ENCODE measurements around the gene HP1BP3. TPM values are rescaled to one million over a fixed set of nuclear protein-coding genes. Genes with fewer than 3 reads are reported as not detected.

The HP1BP3 gene
- total RNA-seq, 1 experiment from 2014 or later, result 283 TPM

DNA sequence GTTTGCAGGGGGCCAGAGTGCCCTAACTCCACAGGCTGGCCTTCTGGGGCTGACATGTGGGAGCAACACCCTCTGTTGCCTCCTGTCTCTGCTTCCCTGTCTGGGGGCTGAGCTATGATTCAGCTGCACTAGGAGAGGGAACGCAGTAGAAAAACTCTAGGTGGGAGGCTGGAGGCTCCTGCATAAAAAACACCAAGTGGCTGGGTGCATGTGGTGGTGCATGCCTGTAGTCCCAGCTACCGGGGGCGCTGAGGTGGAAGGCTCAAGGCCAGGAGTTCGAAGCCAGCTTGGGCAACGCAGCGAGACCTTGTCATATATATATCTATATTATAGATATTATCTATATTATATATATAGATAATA, 74.9 kb downstream of the HP1BP3 start:
- no peak for DNase-seq (ENCODE audit: low read depth)

DNA sequence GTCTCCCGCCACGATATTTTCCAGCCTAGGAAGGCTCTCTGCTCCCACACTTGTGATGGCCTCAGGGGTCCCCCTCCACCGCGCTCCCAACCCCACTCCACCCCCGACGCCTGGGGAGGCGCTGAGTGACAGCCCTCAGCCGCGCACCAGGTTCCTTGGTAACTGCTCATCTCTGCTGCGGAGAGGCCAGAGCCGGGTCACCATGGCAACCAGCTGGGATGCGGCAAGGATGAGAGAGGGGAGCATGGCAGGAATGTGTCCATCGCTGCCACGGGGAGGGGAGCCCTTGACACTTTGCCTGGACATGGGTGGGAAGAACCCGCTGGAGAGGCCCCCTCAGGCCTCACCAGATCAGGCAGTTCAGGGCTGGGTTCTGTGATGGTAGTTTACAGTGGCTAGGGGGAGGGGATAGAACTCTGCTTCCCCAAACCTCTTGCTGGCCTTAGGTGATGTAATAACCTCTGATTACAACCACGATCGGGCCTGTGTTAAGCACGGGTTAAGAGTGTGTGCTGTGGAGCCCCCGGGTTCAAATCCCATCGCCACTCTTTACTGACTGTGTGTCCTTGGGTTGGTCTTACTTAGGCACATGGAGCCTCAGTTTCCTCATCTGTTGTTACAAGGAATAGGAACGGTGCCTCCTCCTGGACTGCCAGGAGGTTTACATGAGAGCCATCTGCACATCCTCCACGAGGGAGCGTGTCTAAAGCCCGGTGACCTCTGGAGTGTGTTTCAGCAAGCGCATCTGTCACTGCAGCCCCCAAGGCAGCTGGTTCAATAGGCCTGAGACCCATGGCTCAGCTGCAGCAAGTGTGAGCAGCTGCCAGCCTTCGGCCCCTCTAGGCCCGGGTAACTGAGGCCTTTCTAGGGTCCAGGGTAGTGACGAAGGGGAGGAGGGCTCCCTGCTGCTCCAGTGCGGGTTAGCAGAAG, 75.6 kb downstream of the HP1BP3 start:
- no peak for DNase-seq (ENCODE audit: low read depth)

DNA sequence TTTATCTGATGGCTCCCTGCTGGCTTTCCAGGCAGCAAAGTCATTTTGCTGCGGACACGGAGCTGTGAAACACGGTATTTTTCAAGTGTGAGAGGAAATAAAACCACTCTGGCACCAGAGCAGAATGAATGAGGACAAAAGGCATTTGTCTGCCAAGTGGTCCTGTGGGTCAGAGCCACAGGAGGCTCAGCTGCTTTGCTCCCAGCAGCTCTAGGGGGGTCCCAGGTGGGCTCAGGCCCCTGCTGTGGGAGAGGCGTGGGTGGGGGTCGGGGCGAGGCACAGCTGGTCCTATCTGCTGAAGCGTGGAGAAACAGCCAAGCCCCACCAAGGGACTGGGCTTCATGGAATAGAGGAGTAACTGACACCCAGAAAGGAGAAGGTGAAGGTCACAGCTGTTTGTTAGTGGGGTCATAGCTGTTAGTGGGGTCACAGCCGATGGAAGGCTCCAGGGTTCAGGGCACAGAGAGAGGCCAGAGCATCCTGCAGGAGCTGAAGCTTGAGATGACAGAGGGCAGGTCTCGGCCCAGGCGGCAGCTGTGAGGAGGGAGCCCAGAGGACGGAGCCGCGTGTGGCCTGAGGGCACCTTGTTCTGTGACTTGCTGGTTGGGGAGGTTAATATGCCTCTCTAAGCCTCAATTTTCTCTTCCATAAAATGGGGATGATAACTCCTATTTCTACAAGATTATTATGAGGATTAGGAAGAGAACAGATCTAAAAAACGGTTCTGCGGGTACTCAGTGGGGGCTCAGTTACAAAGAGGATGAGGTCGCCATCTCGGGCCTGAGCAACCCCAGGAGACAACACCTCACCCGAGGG, 76.4 kb downstream of the HP1BP3 start:
- DNase-seq (ENCODE audit: low read depth), result no peak

DNA sequence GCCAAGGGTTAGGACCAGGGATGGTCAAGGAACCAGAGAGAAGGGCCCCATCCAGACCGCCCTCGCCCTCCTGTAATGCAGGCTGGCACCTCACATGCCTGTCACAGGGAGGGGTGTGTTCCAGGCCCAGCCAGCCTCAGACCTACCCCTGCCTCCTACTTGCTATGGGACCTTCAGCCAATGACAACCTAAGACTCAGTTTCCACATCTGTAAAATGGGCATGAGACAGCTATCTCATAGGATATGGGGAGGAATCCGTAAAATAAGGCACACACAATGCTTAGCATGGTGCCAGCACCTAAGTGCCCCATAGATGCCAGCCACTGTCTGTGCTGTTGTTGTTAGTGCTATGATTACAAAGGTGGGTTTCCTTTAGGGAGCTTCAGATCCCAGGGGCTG, 77.2 kb downstream of the HP1BP3 start:
- DNase-seq (ENCODE audit: low read depth), result no peak

DNA sequence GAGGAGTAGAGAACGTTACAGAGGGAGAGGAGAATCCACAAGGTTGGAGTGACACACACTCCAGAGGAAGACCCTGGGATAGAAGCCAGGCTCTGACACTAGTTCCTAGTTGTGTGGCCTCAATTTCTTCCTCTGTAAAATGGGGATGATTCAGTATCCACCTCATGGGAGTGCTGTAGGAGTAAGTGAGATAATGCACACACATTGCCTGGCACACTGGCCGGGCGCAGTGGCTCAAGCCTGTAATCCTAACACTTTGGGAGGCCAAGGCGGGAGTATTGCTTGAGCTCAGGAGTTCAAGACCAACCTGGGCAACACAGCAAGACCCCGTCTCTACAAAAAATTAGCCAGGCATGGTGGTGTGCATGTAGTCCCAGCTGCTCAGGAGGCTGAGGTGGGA, 78.2 kb downstream of the HP1BP3 start:
- DNase-seq (ENCODE audit: low read depth), result no peak

DNA sequence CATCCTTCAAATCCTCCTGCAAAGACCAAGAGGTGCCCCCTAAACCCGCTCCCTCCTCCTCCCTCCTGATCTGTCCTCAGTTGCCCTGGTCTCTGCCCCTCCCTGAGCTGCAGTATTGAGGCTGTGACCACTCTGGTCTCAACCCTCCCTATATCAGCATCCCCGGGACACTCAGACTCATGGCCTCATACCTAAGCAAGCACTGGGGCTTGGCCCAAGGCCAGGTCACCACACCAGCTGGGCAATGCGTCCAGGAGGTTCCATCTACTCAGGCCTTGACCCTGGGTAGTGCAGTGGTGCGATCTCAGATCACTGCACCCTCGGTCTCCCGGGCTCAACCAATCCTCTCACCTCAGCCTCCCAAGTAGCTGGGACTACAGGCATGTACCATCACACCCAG, 79.0 kb downstream of the HP1BP3 start:
- no peak for DNase-seq (ENCODE audit: low read depth)

DNA sequence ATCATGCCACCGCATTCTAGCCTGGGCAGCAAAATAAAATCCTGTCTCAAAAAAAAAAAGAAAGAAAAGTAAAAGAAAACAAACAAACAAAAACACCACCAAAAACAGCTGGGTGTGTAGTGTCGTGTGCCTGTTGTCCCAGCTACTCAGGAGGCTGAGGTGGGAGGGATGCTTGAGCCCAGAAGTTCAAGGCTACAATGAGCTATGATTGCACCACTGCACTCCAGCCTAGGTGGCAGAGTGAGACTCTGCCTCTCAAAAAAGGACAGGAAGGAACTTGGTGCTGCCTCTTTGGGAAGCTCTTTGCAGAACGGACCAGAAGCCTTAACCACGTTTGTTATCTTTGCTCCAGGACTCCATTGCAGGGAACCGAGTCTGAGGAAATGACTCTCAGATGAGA, 80.3 kb downstream of the HP1BP3 start:
- no peak for DNase-seq (ENCODE audit: low read depth)

DNA sequence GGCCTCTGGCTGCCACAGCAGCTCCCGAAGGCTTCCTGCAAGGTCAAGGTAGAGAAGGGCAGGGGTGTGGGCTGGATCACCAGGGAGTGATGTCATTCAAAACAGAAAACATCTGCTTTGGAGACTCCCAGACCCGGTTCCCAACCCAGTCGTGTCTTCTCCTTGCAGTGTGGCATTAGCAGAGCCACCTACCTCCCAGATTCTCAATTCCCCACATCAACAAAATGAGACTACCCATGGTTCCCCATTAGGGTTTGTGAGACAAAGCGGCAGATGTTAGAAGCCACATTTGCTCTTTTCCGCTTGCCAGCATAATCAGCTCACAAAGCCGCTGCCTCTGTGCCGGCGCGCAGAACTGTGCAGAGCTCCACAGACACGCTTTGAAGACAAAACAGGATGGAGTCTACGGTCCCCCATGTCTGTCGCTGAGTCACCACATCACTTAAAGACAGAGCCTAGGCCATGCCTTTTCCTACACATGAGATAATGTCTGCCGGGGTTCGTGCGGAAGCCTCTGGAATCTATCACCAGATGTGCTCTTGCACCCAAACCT, 81.8 kb downstream of the HP1BP3 start:
- no peak for DNase-seq (ENCODE audit: low read depth)

DNA sequence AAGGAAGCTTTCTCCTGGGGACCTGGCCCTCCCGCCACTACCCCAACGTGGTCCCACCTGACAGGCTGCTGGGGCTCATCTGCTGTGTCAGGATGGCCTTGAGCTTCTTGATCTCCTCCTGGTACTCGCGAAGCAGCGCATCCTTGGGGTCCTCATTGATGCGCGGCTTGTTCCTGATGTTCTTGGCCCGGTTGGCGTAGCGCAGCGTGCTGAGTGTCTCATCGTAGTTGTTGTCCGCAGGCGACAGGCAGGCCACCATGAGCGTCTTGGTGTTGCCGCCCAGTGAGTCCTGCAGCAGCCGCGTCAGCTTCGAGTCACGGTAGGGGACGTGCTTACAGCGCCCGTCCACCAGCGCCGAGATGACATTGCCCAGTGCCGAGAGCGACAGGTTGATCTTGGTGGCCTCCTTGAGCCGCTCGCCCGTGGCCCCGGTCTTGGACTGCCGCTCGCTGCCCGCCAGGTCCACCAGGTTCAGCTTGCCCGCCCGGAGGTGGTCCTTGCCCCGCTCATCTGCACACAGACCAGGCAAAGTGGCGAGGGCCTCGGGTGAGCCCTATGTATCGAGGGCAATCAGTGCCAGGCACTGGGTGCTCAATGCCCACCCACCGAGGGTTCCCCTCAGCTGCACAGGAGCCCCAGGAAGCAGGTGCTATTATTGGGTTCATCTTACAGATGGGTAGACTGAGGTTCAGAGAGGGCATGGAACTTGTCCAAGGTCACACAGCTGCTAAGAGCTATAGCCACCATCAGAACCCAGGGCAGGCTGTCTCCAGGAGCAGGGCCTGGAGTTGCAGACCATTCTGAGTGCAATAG, 82.5 kb downstream of the HP1BP3 start:
- no peak for DNase-seq (ENCODE audit: low read depth)

DNA sequence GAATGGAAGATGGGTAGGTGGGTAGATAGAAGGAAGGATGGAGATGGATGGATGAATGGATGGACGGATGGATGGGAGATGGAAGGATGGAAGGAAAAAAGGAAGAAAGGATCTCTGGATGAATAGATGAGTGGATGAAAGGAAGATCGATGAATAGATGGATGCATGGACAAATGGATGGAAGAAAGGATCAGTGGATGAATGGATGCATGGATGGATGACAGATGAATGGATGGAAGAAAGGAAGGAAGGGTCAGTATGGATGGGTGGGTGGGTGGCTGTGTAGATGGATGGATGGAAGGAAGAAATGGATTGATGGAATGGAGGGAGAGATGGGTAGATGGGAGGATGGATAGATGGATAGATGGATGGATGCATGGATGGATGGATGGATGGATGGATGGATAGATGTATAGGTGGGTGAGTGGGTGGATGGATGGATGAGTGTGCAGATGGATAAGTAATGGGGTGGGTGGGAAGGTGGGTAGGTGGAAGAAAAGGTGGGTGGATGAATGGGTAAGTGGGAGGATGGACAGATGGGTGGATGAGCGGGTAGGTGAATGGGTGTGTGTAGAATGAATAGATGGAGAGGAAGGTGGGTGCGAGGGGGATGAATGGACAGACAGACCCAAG, 83.9 kb downstream of the HP1BP3 start:
- no peak for DNase-seq (ENCODE audit: low read depth)

DNA sequence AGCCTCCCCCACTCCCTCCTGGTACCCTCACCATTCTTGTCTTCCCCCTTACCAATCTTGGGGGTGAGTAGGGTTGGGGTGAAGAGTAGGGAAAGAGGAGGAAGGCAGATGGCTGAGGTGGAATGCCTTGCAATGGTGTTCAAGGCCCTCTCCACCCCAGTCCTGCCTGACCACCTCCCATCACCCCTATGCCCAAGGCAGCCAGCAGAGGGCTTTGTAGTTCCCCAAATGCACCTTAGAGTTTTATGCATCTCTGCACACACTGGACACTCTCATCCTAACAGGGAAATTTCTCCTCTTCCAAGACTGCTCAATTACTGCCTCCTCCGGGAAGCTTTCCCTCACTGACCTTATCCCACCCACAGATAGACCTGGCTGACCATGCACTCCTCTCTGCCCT, 84.7 kb downstream of the HP1BP3 start:
- peak; percentile 17 for DNase-seq (ENCODE audit: low read depth)

DNA sequence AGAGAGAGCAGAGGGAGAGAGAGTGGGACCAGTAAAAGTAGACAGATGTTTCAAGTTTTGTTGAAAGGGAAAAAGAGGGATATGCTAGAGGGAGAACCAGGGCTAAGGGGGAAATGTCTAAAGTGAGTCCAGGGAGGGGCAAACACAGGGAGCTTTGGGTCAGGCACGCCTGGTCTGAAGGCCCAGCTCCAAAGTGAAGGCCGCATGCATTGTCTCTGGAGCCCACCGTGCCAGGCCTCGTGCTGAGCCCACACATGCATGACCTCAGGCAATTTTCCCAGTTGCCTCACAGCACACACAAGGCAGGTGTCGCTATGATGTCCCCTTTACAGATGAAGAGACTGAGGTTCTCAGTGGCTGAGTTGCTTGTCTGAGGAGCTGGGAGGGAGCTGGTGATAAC, 85.3 kb downstream of the HP1BP3 start:
- no peak for DNase-seq (ENCODE audit: low read depth)

DNA sequence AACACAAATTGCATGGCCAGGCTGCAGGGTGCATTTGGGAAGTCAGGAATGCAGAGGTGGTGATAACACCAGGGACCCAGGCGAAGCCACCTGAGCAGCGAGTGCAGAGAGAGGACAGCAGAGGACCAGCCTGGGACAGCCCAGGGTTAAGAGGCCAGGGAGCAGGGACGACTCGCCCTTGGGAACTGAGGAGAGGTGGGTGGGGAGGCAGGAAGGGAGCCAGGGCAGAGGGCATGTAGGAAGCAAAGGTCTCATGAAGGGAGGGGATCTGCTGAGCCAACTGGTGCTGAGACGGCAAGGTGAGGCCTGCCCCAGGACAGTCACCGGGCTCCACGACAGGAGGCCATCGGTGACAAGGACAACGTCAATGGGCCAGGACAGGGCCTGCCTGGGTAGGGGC, 85.7 kb downstream of the HP1BP3 start:
- no peak for DNase-seq (ENCODE audit: low read depth)

DNA sequence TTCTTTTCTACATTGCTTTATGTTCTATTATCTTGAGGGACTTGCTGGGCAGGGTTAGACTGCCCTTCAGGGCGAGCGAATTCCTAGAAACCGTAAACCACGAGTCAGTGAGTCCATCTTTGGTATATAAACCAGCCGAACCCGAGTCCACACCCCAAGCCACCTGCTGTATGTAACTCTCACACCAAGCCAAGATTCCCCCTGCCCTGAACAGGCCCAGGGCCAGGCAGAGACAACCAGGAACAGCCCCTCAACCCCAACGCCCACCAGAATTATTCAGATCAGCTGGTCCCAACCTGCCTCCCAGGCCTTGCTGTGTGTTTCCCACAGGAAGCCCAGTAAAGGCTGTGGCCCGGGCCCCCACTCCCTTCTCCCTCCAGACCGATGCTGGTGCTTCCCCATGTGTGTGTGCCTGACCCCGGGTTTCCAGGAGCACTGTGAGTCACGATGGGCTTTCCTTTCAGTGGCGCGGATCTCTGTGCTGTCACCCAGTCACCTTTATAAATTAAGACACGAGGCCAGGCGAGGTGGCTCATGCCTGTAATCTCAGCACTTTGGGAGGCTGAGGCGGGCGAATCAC, 86.4 kb downstream of the HP1BP3 start:
- DNase-seq (ENCODE audit: low read depth), result no peak

DNA sequence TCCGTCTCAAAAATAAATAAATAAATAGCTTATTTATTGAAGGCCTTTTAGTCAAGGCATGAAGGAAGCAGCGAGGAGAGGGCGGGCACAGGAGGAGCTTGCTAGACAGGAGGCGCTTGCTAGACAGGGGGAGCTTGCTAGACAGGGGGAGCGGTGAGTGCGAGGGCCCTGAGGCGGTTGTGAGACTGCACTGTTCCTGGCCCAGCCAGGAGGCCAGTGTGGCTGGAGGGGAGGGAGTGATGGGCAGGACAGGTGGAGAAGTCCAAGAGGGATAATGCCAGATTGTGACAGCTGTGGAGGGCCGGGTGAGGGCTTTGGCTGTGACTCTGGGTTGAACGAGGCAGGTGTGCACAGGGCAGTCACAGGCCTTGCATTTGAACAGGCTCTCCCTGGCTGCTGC, 87.5 kb downstream of the HP1BP3 start:
- DNase-seq (ENCODE audit: low read depth), result no peak

DNA sequence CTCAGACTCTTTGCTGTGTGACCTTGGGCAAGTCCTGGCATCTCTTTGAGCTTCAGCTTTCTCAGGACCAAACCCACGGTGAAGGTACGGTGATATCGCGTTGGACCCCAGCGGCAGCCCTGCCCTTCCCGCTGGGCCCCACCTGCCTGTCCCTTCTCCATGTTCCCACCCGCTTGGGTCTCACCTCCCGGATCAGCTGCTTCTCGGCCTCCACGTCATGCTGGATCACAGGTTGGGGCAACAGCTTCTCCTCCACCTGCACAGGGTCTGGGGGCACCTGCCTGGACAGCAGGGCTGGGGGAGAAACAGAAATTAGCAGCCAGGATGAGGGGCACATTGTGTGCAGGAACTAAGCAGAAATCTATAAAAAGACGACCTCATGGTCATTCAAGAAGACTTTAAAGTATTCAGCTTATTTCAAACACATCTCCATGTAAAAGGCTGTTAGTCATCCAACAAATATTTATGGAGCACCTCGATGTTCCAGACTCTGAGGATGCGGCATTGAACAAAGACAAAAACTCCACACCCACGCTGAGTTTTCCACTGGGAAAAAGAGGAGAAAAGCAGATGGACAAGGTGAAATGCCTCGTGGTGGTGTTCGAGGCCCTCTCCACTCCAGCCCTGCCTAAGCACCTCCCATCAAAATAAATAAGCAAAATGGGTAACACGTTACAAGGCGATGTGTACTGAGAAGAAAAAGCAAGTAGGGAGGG, 88.8 kb downstream of the HP1BP3 start:
- DNase-seq (ENCODE audit: low read depth), result peak; percentile 56

DNA sequence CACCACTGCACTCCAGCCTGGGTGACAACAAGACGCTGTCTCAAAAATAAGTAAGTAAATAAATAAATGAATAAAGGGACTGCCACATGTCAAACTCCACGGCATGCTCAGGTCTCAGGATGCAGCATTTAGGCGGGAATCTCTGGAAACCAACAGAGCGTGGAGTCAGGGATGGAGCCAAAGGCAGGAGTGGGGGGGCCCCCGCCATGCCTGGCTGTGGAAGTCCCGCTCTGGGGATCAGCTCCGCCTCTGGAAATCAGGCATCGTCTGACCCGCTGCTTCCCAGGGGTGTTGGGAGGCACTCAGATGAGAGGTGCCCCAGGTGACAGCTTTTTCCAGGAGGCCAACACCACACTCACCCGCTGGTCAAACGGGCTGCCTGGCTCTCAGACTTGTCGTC, 89.5 kb downstream of the HP1BP3 start:
- DNase-seq (ENCODE audit: low read depth), result no peak

DNA sequence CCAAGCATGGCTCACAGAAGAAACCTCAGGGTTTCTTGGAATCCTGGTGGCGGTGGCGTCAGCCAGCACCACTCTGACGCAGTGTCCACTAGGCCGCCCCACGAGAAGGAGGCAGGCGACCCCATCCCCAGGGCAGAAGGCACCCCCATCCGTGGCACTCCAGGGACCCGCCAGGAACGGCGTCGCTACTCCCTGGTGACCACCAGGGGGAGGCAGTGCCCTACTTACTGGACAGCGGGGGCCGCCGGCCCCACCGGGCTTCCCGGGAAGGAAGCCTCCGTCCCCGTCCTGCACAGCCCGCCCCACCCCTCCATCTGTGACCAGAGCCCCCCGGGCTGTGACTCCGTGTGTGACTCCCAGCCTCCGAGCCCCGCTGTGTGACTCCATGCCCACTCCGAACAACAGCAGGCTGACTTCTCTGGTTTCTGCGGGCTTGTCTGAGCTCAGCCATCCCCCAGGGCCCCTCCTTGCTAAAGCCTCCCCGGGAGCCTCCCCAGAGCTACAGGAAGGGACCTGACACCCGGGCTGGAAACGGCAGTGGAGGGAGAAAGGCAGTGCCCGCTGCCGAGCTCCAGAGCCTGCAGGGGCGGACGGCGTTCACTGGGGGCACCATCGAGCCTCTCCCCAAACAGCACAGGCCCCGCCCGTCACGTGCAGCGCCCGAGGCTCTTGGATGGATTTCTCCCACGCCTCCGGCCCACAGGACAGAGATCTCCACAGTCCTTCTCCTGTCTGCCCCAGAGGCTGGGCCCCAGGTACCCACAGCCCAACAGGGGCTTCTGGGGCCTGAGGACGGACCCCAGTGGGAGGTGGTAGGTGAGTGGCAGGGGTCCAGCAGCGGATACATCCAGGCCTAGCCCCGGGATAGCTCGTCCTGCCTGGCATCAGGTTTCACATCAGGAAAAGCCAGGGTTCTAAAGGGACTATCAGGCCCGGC, 90.4 kb downstream of the HP1BP3 start:
- peak; percentile 91 for DNase-seq (ENCODE audit: low read depth)

DNA sequence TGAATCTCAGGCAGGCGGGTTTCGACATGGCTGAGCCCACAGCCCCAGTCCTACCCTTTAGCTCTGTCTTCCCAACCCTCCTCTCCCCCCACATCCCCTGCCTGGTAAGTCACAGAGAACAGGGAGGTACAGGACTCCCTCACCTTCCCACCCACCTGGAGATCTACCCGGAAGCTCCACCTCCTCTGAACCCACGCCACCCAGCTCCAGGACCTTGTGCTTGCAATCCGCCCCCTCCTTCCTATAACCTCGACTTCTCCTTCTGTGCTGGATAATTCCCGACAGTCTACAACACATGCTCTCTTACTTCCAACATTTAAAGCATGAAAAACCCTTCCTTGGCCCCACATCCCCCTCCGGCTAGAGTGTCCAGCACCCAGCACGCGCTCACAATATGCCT, 91.6 kb downstream of the HP1BP3 start:
- DNase-seq (ENCODE audit: low read depth), result no peak

Data from RPMI7951 (cell line).